Progenitor cell of endocrine pancreas (in vitro differentiated cells): ENCODE data around the gene GALNT2. TPM values are rescaled to one million over a fixed set of nuclear protein-coding genes. Genes with fewer than 3 reads are reported as not detected.

ENCODE experiments used
- DNase-seq: peaks from one replicate; pipeline ENCODE4 v3.0.0; 2021; ENCODE audit warnings: low spot score; ENCODE audit not compliant: unreplicated experiment
- H3K27ac Mint-ChIP-seq: 2 replicates; pipeline ENCODE4 v1.8.0; 2021; ENCODE audit warnings: mild to moderate bottlenecking, moderate library complexity, mixed read lengths
- H3K27me3 Mint-ChIP-seq: 2 replicates; pipeline ENCODE4 v1.8.0; 2021; ENCODE audit warnings: mixed read lengths
- H3K36me3 Mint-ChIP-seq: 2 replicates; pipeline ENCODE4 v1.8.0; 2022; ENCODE audit warnings: mixed read lengths; ENCODE audit not compliant: insufficient read depth
- H3K4me1 Mint-ChIP-seq: 2 replicates; pipeline ENCODE4 v1.8.0; 2021; ENCODE audit warnings: low read depth, mixed read lengths
- H3K4me3 Mint-ChIP-seq: 2 replicates; pipeline ENCODE4 v1.8.0; 2021; ENCODE audit warnings: low read depth, mild to moderate bottlenecking, moderate library complexity, mixed read lengths
- H3K9me3 Mint-ChIP-seq: 2 replicates; pipeline ENCODE4 v1.8.0; 2021; ENCODE audit warnings: low read depth, mixed read lengths
- CTCF ChIP-seq: fragments of 200-600 bp; sonication (generic); IDR thresholded peaks from one replicate; pipeline ENCODE4 v1.5.0; 2021; ENCODE audit warnings: antibody characterized with exemption, mild to moderate bottlenecking; ENCODE audit not compliant: unreplicated experiment
- total RNA-seq: library from RNA; stranded (reverse); gene quantifications from 2 replicates; pipeline ENCODE4 v1.2.1, GENCODE V29; 2021

Gene GALNT2
- total RNA-seq, 1 donor from 2014 or later: 95.2 TPM

- DNase-seq: no peak
- Mint-ChIP-seq H3K27me3 (no peaks in the 10 kb centered on the region), H3K4me1 (peaks cover 26% of the 10 kb centered on the region), H3K9me3 (peaks cover 6% of the 10 kb centered on the region), H3K27ac (no peak overlapping the region), H3K4me3 (no peak overlapping the region), H3K36me3 (peaks cover 9% of the 10 kb centered on the region)
- no peak for TF ChIP-seq CTCF
Measured at GRCh38 chr1:230085178-230085515, 18.1 kb downstream of the GALNT2 start.

- Mint-ChIP-seq H3K4me3 (no peak overlapping the region), H3K27me3 (no peaks in the 10 kb centered on the region), H3K4me1 (peaks cover 29% of the 10 kb centered on the region), H3K27ac (no peak overlapping the region), H3K9me3 (peaks cover 6% of the 10 kb centered on the region), H3K36me3 (peaks cover 12% of the 10 kb centered on the region)
- no peak for DNase-seq
- no peak for TF ChIP-seq CTCF
Measured at GRCh38 chr1:230086151-230086550, 19.1 kb downstream of the GALNT2 start.

DNA sequence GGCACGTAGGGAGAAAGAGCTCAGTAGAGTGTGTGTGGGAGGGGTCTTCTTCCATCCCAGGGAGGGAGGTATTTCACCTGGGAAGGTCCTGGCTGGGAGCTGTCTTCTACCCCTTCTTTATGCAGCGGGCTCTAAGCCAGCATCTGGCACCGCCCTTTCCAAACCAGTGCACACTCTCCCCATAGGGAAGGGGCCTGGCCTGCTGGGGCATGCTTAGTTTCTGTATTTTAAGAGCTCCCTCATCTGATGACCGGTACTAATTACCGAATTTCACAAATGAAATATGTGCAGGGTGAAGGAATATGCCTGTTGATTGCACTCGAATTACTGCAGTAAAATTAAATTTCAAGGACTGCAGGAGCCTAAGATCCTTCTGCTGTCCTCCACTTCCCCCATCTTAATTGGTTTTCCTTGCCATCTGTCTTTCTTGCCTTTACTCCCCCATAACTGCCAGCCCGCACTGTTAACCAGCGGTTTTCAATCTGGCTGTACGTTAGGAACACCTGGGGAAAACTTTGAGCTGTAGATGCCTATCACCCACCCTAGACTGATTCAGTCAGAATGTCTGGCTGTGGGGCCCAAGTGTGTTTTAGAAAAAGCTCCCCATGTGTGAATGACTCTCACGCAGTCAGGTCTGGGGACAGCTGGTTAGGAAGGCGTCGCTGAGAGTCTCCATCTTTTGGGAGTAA lies 20.1 kb downstream of the GALNT2 start:
- DNase-seq: no peak
- peaks cover 15% of the 10 kb centered on the region for H3K36me3 Mint-ChIP-seq
- peaks cover 28% of the 10 kb centered on the region for H3K4me1 Mint-ChIP-seq
- no peak overlapping the region for H3K4me3 Mint-ChIP-seq
- TF ChIP-seq CTCF: no peak
- no peaks in the 10 kb centered on the region for H3K27me3 Mint-ChIP-seq
- H3K27ac Mint-ChIP-seq: no peak overlapping the region
- peaks cover 6% of the 10 kb centered on the region for H3K9me3 Mint-ChIP-seq

DNA sequence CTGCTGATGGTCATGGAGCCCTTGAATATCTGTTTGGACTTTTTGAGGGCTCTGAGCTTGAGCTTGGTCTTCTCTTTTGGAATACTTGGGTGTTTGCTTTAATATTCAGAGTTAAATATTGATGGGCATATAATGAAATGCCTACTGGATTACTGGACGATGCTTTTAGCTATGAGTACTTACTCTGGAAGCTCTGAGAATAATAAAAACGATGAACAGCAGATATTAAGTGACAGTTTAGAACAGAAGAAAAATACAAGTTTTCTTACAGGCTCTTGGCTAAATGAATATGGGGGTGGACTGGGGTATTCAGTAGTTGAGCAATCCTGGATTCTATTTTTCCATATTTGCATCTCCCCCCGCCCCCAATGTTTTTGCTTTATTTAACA lies 20.7 kb downstream of the GALNT2 start:
- TF ChIP-seq CTCF: no peak
- H3K4me1 Mint-ChIP-seq: peaks cover 28% of the 10 kb centered on the region
- no peak for DNase-seq
- no peak overlapping the region for H3K4me3 Mint-ChIP-seq
- peaks cover 2% of the 10 kb centered on the region for H3K9me3 Mint-ChIP-seq
- no peak overlapping the region for H3K27ac Mint-ChIP-seq
- H3K27me3 Mint-ChIP-seq: no peaks in the 10 kb centered on the region
- H3K36me3 Mint-ChIP-seq: peaks cover 13% of the 10 kb centered on the region

DNA sequence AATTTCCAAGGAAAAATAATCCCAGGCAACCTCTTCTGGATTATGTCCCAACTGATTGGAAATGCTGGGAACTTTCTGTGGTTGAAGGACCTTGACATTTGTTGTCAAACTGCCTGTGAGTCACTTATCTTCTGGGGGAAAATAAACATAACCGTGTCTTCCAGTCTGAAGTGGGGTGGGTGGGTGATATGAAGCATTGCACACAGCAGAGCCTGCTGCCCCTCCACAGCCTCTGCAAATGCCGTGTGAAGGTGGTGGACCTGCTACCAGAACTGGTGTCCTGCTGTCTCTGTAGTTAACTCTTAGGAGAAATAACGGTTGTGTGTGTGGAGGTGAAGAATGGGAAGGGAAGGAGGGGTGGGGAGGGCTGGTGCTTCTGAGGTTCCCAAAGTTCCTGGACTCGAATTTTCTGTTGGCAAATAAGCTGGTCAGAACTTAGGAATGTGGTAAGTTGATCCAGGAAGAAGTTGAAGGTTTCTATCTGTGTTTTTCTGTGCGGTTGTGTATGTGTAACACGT lies 23.2 kb downstream of the GALNT2 start:
- Mint-ChIP-seq H3K27ac (no peak overlapping the region), H3K4me3 (no peak overlapping the region), H3K9me3 (no peaks in the 10 kb centered on the region), H3K36me3 (peaks cover 12% of the 10 kb centered on the region), H3K4me1 (peaks cover 17% of the 10 kb centered on the region), H3K27me3 (no peaks in the 10 kb centered on the region)
- no peak for DNase-seq
- TF ChIP-seq CTCF: no peak
